Suprapubic skin (tissue), 4 donors: ENCODE results near the gene CLMP.

Experiments used
- EP300 ChIP-seq: sonication (generic); formaldehyde crosslinking; IDR thresholded peaks from one replicate; pipeline ENCODE4 v1.6.1; 2017; ENCODE audit warnings: antibody characterized with exemption
- POLR2A ChIP-seq, 2 donors: fragments of 450-650 bp; IDR thresholded peaks; one replicate each; pipeline ENCODE4 v1.6.1; 2017; ENCODE audit warnings: antibody characterized with exemption in 2 of 2, mild to moderate bottlenecking in 2 of 2, moderate library complexity in 2 of 2
- POLR2AphosphoS5 ChIP-seq, 3 donors: sonication (generic); formaldehyde crosslinking; IDR thresholded peaks; one replicate each; pipeline ENCODE4 v1.6.1; 2017; ENCODE audit warnings: antibody characterized with exemption in 3 of 3
- TF ChIP-seq, protein P1 (sequence below), 2 donors: fragments of 200-600 bp in 1 of 2; fragments of 450-650 bp in 1 of 2; sonication (generic) in 1 of 2; IDR thresholded peaks; one replicate each; pipeline ENCODE4 v1.5.1; 2016 to 2019; ENCODE audit warnings: antibody characterized with exemption in 2 of 2, mild to moderate bottlenecking in 1 of 2, moderate library complexity in 1 of 2

DNA sequence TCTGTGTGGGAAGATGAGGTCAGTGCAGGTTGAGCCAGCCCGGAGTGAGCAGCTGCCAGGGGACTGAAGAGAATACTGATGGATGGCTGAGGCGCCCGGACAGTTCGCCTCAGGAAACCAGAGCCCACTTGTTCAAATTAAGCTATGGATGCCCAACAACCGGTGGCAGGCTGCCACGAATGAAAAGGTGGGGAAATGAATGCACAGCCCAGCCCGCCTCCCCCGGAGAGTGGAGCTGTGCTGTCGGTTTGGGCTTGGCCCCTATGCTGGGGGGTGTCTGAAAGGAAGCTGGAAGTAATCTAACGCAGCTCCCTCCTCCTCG, 155.0 kb downstream of the CLMP start:
- TF ChIP-seq POLR2AphosphoS5 (IDR thresholded peaks at IDR 0.05): no peak
- TF ChIP-seq, protein P1, sequence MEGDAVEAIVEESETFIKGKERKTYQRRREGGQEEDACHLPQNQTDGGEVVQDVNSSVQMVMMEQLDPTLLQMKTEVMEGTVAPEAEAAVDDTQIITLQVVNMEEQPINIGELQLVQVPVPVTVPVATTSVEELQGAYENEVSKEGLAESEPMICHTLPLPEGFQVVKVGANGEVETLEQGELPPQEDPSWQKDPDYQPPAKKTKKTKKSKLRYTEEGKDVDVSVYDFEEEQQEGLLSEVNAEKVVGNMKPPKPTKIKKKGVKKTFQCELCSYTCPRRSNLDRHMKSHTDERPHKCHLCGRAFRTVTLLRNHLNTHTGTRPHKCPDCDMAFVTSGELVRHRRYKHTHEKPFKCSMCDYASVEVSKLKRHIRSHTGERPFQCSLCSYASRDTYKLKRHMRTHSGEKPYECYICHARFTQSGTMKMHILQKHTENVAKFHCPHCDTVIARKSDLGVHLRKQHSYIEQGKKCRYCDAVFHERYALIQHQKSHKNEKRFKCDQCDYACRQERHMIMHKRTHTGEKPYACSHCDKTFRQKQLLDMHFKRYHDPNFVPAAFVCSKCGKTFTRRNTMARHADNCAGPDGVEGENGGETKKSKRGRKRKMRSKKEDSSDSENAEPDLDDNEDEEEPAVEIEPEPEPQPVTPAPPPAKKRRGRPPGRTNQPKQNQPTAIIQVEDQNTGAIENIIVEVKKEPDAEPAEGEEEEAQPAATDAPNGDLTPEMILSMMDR (IDR thresholded peaks at IDR 0.05): no peak
- no peak for TF ChIP-seq EP300
- no peak for TF ChIP-seq POLR2A (IDR thresholded peaks at IDR 0.05)
